Vagina (tissue), 2 donors: Measurements from ENCODE around the gene TSPAN9. TPM values are rescaled to one million over a fixed set of nuclear protein-coding genes. Genes with fewer than 3 reads are reported as not detected.

Experiments
- DNase-seq, 2 donors: peaks; one replicate each; pipeline ENCODE4 v3.0.0-alpha.2; 2017; ENCODE audit errors: extremely low spot score in 2 of 2
- H3K27ac ChIP-seq: fragments of 200-600 bp; sonication (generic); one replicate; pipeline ENCODE4 v1.5.1; 2019
- H3K27me3 ChIP-seq: fragments of 200-600 bp; sonication (generic); one replicate; pipeline ENCODE4 v1.5.1; 2019
- H3K36me3 ChIP-seq, 2 donors: fragments of 200-600 bp; sonication (generic); one replicate each; pipeline ENCODE4 v1.5.1; 2017 to 2019
- H3K4me1 ChIP-seq: fragments of 200-600 bp; sonication (generic); one replicate; pipeline ENCODE4 v1.5.1; 2019
- H3K4me3 ChIP-seq, 2 donors: fragments of 200-600 bp; sonication (generic); 1 replicate in 1 of 2; 2 replicates in 1 of 2; pipeline ENCODE4 v1.5.1; 2016 to 2019
- H3K9me3 ChIP-seq: fragments of 200-600 bp; sonication (generic); one replicate; pipeline ENCODE4 v1.5.1; 2019
- CTCF ChIP-seq, 3 experiments: fragments of 450-650 bp in 2 of 3; fragments of 200-600 bp in 1 of 3; sonication (generic) in 1 of 3; IDR thresholded peaks; one replicate each; pipeline ENCODE4 v1.5.1; 2017 to 2019; ENCODE audit warnings: antibody characterized with exemption in 3 of 3, mild to moderate bottlenecking in 2 of 3, moderate library complexity in 2 of 3
- POLR2A ChIP-seq, 2 donors: fragments of 450-650 bp; IDR thresholded peaks; one replicate each; pipeline ENCODE4 v1.6.1; 2017; ENCODE audit warnings: antibody characterized with exemption in 2 of 2, mild to moderate bottlenecking in 2 of 2, moderate library complexity in 2 of 2
- POLR2AphosphoS5 ChIP-seq, 2 donors: sonication (generic); formaldehyde crosslinking; IDR thresholded peaks; one replicate each; pipeline ENCODE4 v1.9.0; 2017; ENCODE audit warnings: antibody characterized with exemption in 2 of 2, mild to moderate bottlenecking in 2 of 2, low read depth in 1 of 2; ENCODE audit not compliant: insufficient read depth in 1 of 2
- intact Hi-C: fragments of 100-400 bp; cut with DNase I; formaldehyde crosslinking; loops from one replicate; pipeline ENCODE4 v1.15.1; 2023
- total RNA-seq: library from RNA; depleted of rRNA; stranded (reverse); fragments of >200 nt; gene quantifications from one replicate; pipeline ENCODE4 v1.2.3, GENCODE V29; 2016

Gene TSPAN9
- total RNA-seq, 1 donor from 2014 or later = 32.2 TPM

- Histone ChIP-seq H3K27ac (no peak overlapping the region), H3K27me3 (no peaks in the 10 kb centered on the region), H3K4me1 (peaks cover 13% of the 10 kb centered on the region), H3K36me3 (no peaks in the 10 kb centered on the region), H3K4me3 (no peak overlapping the region), H3K9me3 (no peaks in the 10 kb centered on the region)
- intact Hi-C loops = loop anchor here (2.0 to 10.0 kb wide), 3 partner anchors 63 to 203 kb away; no protein-coding TSS in a partner anchor
- TF ChIP-seq POLR2A (IDR thresholded peaks at IDR 0.05) (no peak), POLR2AphosphoS5 (IDR thresholded peaks at IDR 0.05; ENCODE audit: insufficient read depth in 1 of 2, low read depth in 1 of 2) (no peak), CTCF (IDR thresholded peaks at IDR 0.05) (no peak)
- DNase-seq = no peak
Observed at GRCh38 chr12:3071710-3072109, 5.5 kb upstream of the TSPAN9 start.

GRCh38 chr12:3073438-3074250 lies 3.5 kb upstream of the TSPAN9 start:
- no peaks in the 10 kb centered on the region for H3K9me3 ChIP-seq
- TF ChIP-seq CTCF (IDR thresholded peaks at IDR 0.05) (peak; percentile 75 to 86 (median 85)), POLR2A (IDR thresholded peaks at IDR 0.05) (no peak), POLR2AphosphoS5 (IDR thresholded peaks at IDR 0.05; ENCODE audit: insufficient read depth in 1 of 2, low read depth in 1 of 2) (peak in 1 of 2 donors; percentile 26)
- H3K27ac ChIP-seq = no peak overlapping the region
- peaks cover 19% of the 10 kb centered on the region for H3K4me1 ChIP-seq
- intact Hi-C loops = loop anchor here (2.0 to 10.0 kb wide), 3 partner anchors 61 to 201 kb away; no protein-coding TSS in a partner anchor
- DNase-seq = no peak
- no peaks in the 10 kb centered on the region for H3K36me3 ChIP-seq
- H3K4me3 ChIP-seq = no peak overlapping the region
- H3K27me3 ChIP-seq = no peaks in the 10 kb centered on the region

GRCh38 chr12:3075315-3075714 lies 1.9 kb upstream of the TSPAN9 start:
- DNase-seq = no peak
- intact Hi-C loops = loop anchor here (10.0 kb wide), 2 partner anchors 59 to 129 kb away; no protein-coding TSS in a partner anchor
- H3K27ac ChIP-seq = no peak overlapping the region

GRCh38 chr12:3077572-3078081 lies 448 bp downstream of the TSPAN9 start:
- DNase-seq = no peak
- Histone ChIP-seq H3K9me3 (no peaks in the 10 kb centered on the region), H3K36me3 (no peaks in the 10 kb centered on the region), H3K27ac (peak overlapping the region; percentile 96), H3K27me3 (no peaks in the 10 kb centered on the region), H3K4me3 (peak overlapping the region; percentile 76 to 81), H3K4me1 (peaks cover 44% of the 10 kb centered on the region)
- intact Hi-C loops = loop anchor here (10.0 kb wide), 2 partner anchors 57 to 127 kb away; no protein-coding TSS in a partner anchor
- no peak for TF ChIP-seq POLR2A (IDR thresholded peaks at IDR 0.05)
- no peak for TF ChIP-seq CTCF (IDR thresholded peaks at IDR 0.05)
- no peak for TF ChIP-seq POLR2AphosphoS5 (IDR thresholded peaks at IDR 0.05; ENCODE audit: insufficient read depth in 1 of 2, low read depth in 1 of 2)

More at GRCh38 chr12:3075315-3075714, 1.9 kb upstream of the TSPAN9 start:
- Histone ChIP-seq H3K36me3 (no peaks in the 10 kb centered on the region), H3K4me3 (no peak overlapping the region), H3K9me3 (no peaks in the 10 kb centered on the region), H3K27me3 (no peaks in the 10 kb centered on the region), H3K4me1 (peaks cover 26% of the 10 kb centered on the region)
- TF ChIP-seq POLR2AphosphoS5 (IDR thresholded peaks at IDR 0.05; ENCODE audit: insufficient read depth in 1 of 2, low read depth in 1 of 2) (no peak), CTCF (IDR thresholded peaks at IDR 0.05) (no peak), POLR2A (IDR thresholded peaks at IDR 0.05) (no peak)
